T1000 (cell line): ENCODE results near the gene SH2B2.
"Not testable (repeated sequence)": the region's sequence is repeated elsewhere in the genome, so short reads cannot be mapped to it uniquely, and the experiment has no call there.

Source experiments
- DNase-seq: peaks from one replicate; lab custom pipeline; 2025; ENCODE audit warnings: mixed read lengths; lab: John Stamatoyannopoulos, UW

The SH2B2 gene

DNA sequence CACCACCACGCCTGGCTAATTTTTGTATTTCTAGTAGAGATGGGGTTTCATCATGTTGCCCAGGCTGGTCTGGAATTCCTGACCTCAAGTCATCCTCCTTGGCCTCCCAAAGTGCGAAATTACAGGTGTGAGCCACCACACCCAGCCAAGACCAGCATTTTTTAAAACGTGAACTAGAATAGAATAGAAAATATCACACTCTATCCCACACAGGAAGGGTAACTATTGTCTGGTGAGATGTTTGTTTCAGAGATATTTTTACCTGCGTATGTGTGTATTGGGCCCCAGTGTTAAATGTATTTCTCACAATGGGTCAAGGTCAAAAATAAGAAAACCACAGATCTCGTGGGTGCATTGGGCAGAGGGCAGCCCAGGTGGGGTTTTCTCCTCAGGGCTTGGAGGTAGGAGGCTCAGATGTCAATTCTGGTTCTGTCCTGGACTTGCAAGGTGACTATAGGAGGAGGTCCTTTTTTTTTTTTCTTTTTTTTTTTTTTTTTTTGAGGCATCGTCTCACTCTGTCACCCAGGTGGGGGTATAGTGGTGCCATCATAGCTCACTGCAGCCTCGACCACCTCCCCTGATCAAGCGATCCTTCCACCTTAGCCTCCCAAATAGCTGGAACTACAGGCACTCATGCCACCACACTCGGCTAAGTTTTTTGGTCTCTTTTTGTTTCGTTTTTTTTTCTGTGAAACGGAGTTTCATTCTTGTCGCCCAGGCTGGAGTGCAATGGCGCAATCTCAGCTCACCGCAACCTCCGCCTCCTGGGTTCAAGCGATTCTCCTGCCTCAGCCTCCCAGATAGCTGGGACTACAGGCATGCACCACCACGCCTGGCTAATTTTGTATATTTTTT is 19.0 kb downstream of the SH2B2 start:
- no peak for DNase-seq

DNA sequence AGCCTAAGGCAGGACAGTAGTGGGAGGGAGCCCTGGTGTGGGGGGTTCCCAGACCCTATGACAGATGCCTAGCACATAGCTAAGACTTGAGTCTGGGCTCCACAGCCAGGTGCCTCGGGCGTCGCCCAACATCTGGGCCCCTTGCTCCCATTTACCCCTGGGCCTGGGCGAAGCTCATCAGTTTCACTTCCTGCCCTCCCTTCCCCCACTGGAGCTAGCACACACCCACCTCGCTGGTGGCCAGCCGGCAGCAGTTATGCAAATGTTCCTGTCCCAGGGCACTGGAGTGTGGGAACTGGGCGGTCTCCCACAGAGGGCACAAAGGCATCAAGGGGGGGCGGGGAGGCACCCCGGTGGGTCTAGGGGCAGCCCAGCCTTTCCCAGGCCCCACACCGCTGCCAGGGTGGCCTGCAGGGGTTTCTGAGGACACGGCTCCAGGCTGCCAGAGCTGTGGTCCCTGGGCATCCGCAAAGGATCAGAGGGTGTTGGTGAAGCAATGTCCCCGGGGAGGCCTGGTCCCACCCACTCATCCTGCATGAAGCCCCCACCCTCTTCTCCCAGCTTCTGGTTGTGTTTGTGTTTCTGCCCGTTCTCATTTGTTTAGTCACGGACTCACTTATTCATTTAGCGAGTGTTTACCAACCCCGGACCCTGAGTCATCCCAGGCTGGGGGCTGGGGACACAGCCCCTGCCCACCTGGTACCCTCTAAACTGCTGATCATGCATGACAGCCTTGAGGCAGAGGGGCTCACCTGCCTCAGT is 20.4 kb downstream of the SH2B2 start:
- DNase-seq: peak; percentile 47

DNA sequence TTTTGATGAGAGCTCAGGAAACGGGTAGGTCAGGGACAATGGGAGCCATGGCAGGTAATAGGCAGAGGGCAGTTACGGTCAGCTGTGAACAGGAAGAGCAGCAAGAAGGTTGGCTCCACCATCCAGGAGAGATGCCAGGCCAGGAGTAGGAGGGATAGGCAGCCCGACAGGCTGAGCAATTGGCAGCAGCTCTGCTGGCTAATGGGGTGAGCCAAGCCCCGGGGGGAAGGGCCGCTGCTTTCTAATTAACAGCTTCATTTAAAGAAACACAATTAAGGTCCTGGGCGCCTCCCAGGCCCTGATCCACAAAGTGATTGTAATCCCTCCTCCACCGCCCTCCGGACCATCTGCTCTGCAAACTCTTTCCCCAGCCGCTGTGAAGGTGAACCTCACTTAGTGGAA is 23.7 kb downstream of the SH2B2 start:
- no peak for DNase-seq

DNA sequence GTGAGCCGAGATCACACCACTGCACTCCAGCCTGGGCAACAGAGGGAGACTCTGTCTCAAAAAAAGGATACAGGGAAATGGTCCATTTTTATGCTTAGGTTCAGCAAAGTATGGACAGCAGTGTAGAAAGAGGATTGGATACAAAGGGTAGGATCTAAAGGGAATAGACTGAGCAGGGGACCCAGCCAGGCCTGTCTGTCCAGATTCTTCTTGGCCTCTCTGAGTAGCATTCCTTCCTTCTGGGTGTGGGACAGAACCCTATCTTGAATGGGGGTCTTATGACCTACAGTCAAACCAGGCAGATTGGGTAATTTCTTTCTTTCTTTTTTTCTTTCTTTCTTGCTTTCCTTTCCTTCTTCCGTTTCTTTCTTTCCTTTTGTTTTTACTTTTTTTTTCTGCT is 25.6 kb downstream of the SH2B2 start:
- no peak for DNase-seq

DNA sequence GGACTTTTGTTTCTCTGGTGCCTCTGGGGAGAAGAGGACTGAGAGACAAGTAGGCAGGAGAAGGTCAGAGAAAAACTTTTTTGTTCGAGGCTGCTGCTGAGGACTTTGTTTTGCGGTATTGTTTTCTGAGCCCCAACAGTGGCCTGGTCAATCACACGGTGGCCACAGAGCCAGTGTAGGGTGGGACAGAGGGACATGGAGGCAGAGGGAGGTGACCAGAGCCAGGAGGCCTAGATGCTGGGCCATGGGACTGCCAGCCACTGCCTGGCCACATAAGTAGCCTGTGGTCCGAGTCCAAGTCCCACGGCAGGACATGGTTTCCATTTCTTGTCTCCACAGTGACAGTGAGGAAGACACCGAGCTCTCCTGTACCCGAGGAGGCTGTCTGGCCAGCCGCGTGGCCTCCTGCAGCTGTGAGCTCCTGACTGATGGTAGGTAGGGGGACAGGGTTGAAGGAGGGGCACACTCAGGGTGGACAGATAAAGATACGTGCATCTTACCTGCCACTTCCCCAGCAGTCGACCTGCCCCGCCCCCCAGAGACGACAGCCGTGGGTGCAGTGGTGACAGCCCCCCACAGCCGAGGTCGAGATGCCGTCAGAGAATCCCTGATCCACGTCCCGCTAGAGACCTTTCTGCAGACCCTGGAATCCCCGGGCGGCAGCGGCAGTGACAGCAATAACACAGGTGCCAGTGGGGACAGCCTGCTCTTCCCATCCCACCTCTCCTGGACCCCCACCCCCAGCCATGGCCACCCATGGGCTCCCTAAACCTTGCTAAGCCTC is 27.5 kb downstream of the SH2B2 start:
- DNase-seq: no peak

DNA sequence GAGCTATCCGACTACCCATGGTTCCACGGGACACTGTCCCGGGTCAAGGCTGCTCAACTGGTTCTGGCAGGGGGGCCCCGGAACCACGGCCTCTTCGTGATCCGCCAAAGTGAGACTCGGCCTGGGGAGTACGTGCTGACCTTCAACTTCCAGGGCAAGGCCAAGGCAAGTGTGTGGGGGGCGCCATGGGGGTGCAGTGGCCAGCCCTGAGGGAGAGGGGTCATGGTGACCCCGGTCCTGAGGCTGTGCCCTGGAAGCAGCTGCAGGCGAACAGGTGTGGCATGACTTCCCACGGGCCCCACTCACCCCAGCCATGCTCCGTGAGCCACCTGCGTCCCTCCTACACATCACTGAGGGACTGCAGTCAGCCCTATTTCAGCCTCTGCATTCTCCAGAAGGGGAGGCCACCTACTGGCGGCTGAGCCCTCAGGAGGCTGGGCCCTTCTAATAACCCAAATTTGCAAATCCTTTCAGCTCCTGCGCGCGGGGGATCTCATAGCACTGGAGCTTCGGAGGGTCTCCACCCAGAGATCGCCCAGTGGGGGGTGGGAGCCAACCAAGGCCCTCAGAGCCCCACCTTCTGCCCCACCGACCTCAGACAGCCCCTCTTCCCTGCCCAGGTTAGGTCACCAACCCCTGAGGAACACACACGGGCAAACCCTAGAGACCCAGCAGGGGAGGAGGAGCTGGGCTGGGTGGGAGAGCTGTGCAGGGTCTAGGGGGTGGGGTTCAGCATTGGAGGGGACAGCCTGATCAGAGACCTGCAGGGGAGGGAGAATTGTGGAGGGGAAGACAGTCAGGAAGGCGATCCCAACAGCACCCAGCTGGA is 30.8 kb downstream of the SH2B2 start:
- DNase-seq: no peak

DNA sequence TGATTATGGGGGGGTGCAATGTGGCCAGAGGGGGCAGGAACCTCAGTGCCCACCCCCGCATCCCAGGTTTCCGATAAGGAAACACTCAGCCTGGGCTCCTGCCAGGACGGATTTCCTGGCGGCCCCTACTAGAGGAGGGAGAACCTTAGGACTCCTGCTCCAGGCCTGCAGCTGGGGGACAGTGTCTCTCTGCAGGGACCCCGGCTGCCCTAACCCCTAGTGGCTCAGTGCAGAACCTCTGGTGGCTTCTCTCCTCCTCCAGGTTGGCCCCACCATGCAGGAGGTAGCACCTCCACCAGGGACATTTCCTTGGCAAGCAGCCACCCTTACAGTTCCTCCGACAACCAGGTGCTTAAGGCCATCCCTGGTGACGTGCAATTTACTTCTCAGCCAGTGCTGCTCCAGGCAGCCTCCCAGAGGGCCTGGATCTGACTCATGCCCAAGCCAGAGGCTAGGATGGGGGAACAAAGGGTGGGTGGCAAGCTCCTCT is 31.9 kb downstream of the SH2B2 start:
- DNase-seq: no peak

DNA sequence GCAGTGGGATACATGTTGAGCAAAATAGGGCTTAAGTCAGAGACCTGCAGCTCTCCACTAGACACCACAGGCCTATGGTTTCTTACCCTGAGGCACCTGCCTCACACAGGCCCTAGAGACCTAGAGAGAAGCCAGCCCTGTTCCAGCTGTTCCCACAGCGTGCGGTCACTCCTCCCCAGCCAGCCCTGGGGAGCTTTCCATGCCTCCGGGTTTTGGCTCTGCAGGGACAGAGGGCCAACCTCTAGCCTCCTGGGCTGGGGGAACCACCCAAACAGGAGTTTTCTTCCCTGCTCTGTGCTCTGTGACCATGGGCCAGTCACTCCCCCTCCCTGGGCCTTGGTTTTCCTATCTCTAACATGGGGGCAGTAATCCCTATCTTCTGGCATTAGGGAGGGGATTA is 33.0 kb downstream of the SH2B2 start:
- no peak for DNase-seq

DNA sequence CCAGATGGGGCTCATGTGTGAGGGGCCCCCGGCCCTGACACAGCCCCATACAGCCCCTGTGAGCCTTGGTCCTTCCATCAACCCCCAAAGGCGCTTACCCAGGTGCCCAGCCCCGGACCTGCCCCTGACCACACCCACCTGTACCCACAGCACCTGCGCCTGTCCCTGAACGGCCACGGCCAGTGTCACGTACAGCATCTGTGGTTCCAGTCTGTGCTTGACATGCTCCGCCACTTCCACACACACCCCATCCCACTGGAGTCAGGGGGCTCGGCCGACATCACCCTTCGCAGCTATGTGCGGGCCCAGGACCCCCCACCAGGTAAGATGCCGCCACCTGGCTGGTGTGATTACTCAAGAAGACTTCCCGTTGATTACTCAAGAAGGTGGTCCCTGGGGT is 33.5 kb downstream of the SH2B2 start:
- DNase-seq: no peak

DNA sequence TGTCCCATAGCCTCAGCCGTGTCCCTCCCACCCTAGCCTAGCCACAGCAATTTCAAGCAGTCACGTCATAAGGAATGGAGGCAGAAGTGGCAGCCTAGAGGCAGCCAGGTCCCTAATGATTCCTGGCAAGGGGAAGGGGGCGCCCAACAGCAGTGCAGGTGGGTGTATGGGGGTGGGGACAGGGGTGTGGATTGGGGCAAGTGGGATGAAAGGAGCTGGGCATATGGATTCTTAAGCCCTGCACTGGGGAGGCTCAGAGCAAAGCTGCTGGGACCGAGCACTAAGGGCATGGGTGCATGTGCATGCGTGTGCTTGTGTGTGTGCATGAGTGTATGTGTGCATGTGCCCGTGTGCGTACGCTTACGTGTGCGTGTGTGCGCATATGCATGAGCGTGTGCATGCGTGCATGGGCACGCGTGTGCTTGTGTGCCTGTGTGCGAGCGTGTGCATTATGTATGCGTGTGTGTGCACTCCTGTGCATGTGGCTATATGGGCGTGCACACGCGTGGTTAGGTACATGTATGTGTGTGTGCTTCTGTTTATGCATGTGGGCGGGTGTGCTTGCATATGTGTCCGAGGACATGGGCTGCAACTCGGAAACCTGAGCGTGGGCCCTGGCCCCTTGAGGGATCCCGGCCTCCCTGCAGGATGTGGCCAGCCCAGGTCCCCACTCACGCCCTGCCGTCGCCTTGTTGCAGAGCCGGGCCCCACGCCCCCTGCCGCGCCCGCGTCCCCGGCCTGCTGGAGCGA is 34.1 kb downstream of the SH2B2 start:
- DNase-seq: no peak

DNA sequence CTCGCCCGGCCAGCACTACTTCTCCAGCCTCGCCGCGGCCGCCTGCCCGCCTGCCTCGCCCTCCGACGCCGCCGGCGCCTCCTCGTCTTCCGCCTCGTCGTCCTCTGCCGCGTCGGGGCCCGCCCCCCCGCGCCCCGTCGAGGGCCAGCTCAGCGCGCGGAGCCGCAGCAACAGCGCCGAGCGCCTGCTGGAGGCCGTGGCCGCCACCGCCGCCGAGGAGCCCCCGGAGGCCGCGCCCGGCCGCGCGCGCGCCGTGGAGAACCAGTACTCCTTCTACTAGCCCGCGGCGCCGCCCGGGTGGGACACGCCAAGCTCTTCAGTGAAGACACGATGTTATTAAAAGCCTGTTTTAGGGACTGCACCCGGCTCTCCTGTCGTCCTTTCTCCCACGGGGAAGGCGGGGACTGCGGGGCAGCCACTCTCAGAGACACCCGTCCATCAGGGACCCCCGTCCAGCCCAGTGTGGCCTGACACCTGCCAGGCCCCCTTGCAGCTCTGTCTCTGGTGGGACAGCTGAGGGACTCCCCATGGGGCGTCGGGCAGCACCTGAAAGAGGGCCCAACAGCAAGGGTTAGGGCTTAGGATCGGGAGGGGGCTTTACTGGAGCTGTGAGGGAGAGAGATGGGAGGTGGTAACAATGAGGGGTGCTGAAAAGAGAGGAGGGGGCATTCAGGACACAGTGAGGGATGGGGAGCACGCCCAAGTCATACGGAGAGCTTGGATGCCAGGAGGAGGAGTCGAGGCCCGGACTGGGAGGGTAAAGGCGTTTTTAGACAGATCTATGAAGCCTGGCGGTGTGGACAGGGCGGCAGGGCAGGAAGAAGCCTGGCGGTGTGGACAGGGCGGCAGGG is 34.9 kb downstream of the SH2B2 start:
- DNase-seq: no peak

DNA sequence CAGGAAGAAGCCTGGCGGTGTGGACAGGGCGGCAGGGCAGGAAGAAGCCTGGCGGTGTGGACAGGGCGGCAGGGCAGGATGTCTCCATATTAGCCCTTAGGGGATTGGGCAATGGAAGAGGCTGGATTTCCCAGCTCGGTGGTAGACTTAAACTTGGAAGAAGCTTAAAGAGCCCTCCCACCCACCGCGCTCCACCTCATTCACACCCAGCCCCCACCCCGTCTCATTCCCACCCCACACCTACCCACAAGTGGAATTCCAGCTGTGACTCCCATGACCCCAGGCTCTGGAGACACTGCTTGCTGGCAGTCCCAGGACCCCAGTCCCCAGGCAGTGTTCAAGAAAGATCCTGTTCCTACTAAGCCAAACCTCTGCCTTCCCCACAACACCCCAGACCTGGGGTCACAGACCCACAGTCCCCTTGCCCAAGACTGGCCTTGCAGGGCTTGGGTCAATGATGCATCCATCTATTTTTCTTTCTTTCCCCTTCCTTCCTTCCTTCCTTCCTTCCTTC is 35.6 kb downstream of the SH2B2 start:
- DNase-seq: no peak

DNA sequence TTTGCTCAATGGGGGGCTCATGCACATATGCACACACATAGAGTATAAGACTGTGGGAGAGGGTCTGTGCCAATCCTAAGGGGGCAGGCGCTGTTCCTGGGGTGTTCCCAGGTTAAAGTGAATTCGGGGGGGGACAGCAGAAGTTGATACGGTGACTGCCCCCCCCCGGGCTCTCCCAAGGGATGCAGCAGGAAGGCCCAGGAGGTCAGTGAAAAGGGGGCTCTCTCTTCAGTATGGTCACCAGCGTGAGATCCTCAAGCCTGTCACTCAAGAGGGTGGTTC is 37.2 kb downstream of the SH2B2 start:
- no peak for DNase-seq

DNA sequence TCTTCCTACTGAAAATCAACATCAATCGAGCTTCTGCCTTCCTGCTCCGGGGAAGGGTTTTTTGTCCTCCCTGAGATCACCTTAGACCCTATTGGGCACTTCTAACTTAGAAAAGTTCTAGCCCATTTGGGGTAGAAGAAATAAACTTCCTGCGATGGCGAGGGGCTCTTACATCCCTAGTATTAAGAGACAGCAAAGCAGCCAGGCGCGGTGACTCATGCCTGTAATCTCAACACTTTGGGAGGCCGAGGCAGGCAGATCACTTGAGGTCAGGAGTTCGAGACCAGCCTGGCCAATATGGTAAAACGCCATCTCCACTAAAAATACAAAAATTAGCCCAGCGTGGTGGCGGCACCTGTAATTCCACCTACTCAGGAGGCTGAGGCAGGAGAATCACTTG is 38.4 kb downstream of the SH2B2 start:
- DNase-seq: not testable (repeated sequence)

DNA sequence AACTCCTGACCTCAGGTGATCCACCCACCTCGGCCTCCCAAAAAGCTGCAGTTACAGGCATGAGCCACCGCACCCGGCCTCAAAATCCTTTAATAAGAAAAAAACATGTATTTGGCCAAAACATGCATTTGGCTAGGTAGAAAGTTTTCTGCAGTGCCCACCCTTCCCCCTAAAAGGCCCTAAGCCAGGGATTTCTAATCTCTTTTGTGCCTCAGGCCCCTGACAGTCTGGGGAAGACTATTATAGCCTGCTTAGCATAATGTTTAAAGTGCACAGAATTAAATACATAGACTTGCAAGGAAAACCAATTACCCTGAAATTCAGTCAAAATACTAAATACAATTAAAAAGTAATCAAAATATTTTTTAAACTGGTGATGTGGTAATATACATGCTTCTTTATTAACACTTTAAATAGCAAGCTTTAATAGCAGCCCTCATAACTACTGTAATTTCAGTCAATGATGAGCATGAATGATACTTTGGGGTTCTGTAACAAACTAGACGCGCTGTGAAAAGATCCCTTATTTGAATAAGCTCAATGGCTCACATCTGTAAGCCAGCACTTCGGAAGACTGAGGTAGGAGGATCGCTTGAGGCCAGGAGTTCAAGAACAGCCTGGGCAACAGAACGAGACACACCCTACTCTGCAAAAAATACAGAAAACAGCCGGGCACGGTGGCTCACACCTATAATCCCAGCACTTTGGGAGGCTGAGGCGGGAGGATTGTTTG is 39.7 kb downstream of the SH2B2 start:
- no peak for DNase-seq

DNA sequence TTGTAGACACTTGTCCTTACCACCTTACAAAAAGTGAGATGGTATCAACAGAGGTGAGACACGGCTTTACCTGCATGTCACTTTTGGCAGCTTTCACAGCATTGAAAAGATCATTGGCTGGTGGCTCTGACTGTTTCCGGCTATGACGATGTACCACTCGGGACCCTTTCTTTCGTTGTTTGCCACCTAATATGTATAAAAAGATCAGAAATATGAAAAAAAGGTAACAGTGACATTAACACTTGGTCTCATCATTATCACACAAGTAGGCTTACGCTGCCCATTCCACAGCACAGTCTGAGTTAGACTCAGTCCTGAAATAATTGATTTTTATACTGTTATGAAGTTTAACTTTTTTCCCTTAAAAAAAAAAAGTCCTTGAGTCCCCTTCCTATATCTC is 40.5 kb downstream of the SH2B2 start:
- not testable (repeated sequence) for DNase-seq

DNA sequence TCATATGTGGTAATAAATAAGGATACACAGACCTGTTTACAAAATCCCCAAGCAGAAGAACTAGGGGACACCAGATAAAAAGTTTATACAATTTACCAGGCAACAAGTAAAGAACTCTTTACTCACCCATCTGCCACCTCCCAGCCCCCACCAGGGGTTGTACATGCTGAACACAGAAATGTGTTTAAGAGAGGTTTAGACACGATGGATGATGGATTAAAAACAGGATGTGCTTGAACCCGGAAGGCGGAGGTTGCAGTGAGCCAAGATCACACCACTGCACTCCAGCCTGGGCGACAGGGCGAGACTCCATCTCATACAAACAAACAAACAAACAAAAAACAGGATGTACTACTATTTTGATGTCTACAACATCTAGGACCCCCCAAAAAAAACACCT is 42.2 kb downstream of the SH2B2 start:
- not testable (repeated sequence) for DNase-seq

DNA sequence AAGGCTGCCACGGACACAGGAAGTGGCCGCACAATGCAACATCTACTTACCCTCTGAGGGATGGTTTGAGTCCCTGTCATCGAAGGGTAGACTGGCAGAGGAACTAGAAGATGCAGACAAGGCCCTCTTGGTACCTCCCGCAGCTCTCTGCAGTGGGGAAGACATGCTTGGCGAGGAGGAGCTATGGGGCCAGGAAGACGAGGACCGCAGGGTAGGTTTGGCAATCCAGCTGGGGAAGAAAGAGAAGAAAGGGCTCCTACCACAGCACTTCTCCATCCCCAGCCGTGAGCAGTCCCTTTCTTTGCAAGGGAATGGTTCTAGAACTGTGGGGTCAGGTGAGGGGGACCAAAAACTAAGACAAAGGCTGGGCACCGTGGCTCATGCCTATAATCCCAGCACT is 42.7 kb downstream of the SH2B2 start:
- not testable (repeated sequence) for DNase-seq
